Panc1 (cell line): ENCODE results near the gene AQP12B. TPM values are rescaled to one million over a fixed set of nuclear protein-coding genes. Genes with fewer than 3 reads are reported as not detected.

Experiments
- ATAC-seq: fragments of 200-7000 bp; cut with Tn5 transposase; 2 replicates; pipeline ENCODE4 v1.9.1; 2020; ENCODE audit warnings: mild to moderate bottlenecking, moderate library complexity
- BruUV-seq: library from RNA; stranded (reverse); fragments of 400-500 nt; replicated peaks from 2 replicates; lab custom pipeline; 2021; lab: Mats Ljungman, UMichigan
- CTCF ChIA-PET: fragments of 300-600 bp; sonication (Branson Sonifier 250); formaldehyde crosslinking; loops from one replicate; lab custom pipeline; 2022; ENCODE audit warnings: antibody characterized with exemption; lab: Charles Lee
- POLR2A ChIA-PET: fragments of 300-600 bp; sonication (Branson Sonifier 250); formaldehyde crosslinking; loops from one replicate; lab custom pipeline; 2022; ENCODE audit warnings: antibody characterized with exemption; lab: Charles Lee
- DNase-seq: peaks from one replicate; pipeline ENCODE4 v3.0.0-alpha.2; 2010; ENCODE audit warnings: low read depth, low spot score
- H3K27ac ChIP-seq: 2 replicates; pipeline ENCODE4 v1.5.1; 2011; ENCODE audit warnings: mild to moderate bottlenecking, low read length, inconsistent platforms
- H3K27me3 ChIP-seq: fragments of 200-500 bp; sonication (Bioruptor generic); 2 replicates; pipeline ENCODE4 v1.6.0; 2014; ENCODE audit warnings: low read length, inconsistent platforms; ENCODE audit not compliant: control insufficient read depth, insufficient read depth
- H3K36me3 ChIP-seq: fragments of 200-500 bp; sonication (Bioruptor generic); 2 replicates; pipeline ENCODE4 v1.5.1; 2014; ENCODE audit warnings: inconsistent platforms, mild to moderate bottlenecking, low read length, moderate library complexity; ENCODE audit not compliant: control insufficient read depth, insufficient read depth
- H3K4me1 ChIP-seq: 2 replicates; pipeline ENCODE4 v1.5.1; 2011; ENCODE audit warnings: inconsistent platforms, mild to moderate bottlenecking, low read length, moderate library complexity; ENCODE audit not compliant: control insufficient read depth, insufficient read depth
- H3K4me3 ChIP-seq, 2 experiments: 2 replicates each; pipeline ENCODE4 v1.5.1; 2011 to 2012; ENCODE audit warnings: low read depth in 2 of 2, low read length in 2 of 2, mild to moderate bottlenecking in 2 of 2, inconsistent platforms in 1 of 2, moderate library complexity in 1 of 2
- H3K9me3 ChIP-seq: fragments of 200-500 bp; sonication (Bioruptor generic); 2 replicates; pipeline ENCODE4 v1.5.1; 2014; ENCODE audit warnings: low read depth, mild to moderate bottlenecking, inconsistent platforms, low read length, moderate library complexity; ENCODE audit not compliant: control insufficient read depth, insufficient read depth
- CTCF ChIP-seq: fragments of 450-650 bp; IDR thresholded peaks from 2 replicates; pipeline ENCODE4 v1.5.1; 2017; ENCODE audit warnings: mild to moderate bottlenecking
- POLR2AphosphoS5 ChIP-seq: IDR thresholded peaks from 2 replicates; pipeline ENCODE4 v1.6.1; 2012; ENCODE audit warnings: mild to moderate bottlenecking, low read depth, low read length, moderate library complexity
- SIN3A ChIP-seq: IDR thresholded peaks from 2 replicates; pipeline ENCODE4 v1.6.1; 2012; ENCODE audit warnings: low read depth, mild to moderate bottlenecking, low read length, moderate library complexity, borderline replicate concordance; ENCODE audit not compliant: insufficient read depth
- TCF7L2 ChIP-seq: IDR thresholded peaks from 2 replicates; pipeline ENCODE4 v1.6.1; 2011; ENCODE audit warnings: mild to moderate bottlenecking, low read depth, low read length, inconsistent platforms
- in situ Hi-C: cut with HindIII; loops from 2 replicates; pipeline ENCODE4 v1.10.0; 2016; ENCODE audit warnings: low sequenced_read_pairs, low pct_unique_long_range_greater_than_20kb
- intact Hi-C: fragments of 100-400 bp; cut with micrococcal nuclease; formaldehyde crosslinking; loops from one replicate; pipeline ENCODE4 v1.10.0; 2022; ENCODE audit not compliant: unreplicated experiment
- total RNA-seq: library from RNA; stranded (reverse); gene quantifications from one replicate; pipeline ENCODE4 v1.2.1, GENCODE V29; 2021; ENCODE audit not compliant: unreplicated experiment
- TF ChIP-seq, protein P1 (sequence below), 2 experiments: IDR thresholded peaks; 2 replicates each; pipeline ENCODE4 v1.6.1; 2011 to 2012; ENCODE audit warnings: low read depth in 2 of 2, control low read depth in 1 of 2, low read length in 1 of 2, mild to moderate bottlenecking in 1 of 2, moderate library complexity in 1 of 2; ENCODE audit not compliant: insufficient read depth in 1 of 2

AQP12B gene
- total RNA-seq, 1 experiment from 2014 or later = not detected

- BruUV-seq = no TSS peak
- ATAC-seq (no peak), DNase-seq (no peak)
- ChIA-PET CTCF (no interaction called here), POLR2A (no interaction called here)
- Histone ChIP-seq H3K4me3 (no peak overlapping the region), H3K4me1 (no peaks in the 10 kb centered on the region), H3K27ac (no peak overlapping the region), H3K9me3 (no peaks in the 10 kb centered on the region), H3K36me3 (no peaks in the 10 kb centered on the region), H3K27me3 (no peaks in the 10 kb centered on the region)
- in situ Hi-C loops = no loop called here
- intact Hi-C loops = no loop called here
- TF ChIP-seq CTCF (no peak), SIN3A (no peak), TCF7L2 (no peak), POLR2AphosphoS5 (no peak)
- TF ChIP-seq, protein P1, sequence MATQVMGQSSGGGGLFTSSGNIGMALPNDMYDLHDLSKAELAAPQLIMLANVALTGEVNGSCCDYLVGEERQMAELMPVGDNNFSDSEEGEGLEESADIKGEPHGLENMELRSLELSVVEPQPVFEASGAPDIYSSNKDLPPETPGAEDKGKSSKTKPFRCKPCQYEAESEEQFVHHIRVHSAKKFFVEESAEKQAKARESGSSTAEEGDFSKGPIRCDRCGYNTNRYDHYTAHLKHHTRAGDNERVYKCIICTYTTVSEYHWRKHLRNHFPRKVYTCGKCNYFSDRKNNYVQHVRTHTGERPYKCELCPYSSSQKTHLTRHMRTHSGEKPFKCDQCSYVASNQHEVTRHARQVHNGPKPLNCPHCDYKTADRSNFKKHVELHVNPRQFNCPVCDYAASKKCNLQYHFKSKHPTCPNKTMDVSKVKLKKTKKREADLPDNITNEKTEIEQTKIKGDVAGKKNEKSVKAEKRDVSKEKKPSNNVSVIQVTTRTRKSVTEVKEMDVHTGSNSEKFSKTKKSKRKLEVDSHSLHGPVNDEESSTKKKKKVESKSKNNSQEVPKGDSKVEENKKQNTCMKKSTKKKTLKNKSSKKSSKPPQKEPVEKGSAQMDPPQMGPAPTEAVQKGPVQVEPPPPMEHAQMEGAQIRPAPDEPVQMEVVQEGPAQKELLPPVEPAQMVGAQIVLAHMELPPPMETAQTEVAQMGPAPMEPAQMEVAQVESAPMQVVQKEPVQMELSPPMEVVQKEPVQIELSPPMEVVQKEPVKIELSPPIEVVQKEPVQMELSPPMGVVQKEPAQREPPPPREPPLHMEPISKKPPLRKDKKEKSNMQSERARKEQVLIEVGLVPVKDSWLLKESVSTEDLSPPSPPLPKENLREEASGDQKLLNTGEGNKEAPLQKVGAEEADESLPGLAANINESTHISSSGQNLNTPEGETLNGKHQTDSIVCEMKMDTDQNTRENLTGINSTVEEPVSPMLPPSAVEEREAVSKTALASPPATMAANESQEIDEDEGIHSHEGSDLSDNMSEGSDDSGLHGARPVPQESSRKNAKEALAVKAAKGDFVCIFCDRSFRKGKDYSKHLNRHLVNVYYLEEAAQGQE (IDR thresholded peaks at IDR 0.05; ENCODE audit: insufficient read depth in 1 of 2, low read depth in 2 of 2, low read length in 1 of 2) = no peak
Observed at GRCh38 chr2:240639566-240639965, 43.1 kb downstream of the AQP12B start.

DNA sequence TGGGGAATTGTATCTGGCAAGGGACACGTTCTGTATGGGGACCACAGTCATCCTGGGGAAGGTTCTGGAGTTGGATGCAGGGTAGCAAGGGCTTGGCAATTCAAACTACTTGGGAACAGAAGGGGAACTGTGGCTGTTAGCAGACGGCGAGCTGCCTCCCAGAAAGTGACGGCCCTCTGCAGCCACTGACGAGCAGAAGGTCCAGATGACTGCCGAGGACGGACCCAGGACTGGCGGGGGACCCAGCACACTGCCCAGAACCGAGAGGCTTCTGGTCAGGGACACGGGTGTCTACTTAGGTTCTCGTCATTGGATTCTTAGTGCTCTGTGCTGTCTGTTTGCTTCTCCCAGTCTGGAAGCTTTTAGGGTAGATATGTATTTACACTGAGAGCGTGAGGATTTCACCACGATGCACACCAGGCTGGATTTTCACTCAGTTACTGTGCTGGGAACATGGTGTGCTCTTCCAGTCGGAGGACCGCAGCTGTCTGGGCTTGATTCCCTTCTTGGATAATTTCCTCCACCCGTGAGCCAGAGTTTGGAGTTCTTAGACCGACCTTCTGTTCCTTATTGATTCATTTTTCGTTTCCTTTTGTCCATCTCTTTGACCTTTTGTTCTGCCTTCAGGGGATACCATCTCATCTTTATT lies 44.0 kb downstream of the AQP12B start:
- TF ChIP-seq SIN3A (no peak), TCF7L2 (no peak), POLR2AphosphoS5 (no peak), CTCF (no peak)
- TF ChIP-seq, protein P1 (IDR thresholded peaks at IDR 0.05; ENCODE audit: insufficient read depth in 1 of 2, low read depth in 2 of 2, low read length in 1 of 2) = no peak
- no peaks in the 10 kb centered on the region for H3K36me3 ChIP-seq
- H3K4me3 ChIP-seq = no peak overlapping the region
- intact Hi-C loops (no loop called here), in situ Hi-C loops (no loop called here)
- no peaks in the 10 kb centered on the region for H3K4me1 ChIP-seq
- H3K27ac ChIP-seq = no peak overlapping the region
- ChIA-PET CTCF (no interaction called here), POLR2A (no interaction called here)
- no TSS peak for BruUV-seq
- ATAC-seq = no peak
- H3K9me3 ChIP-seq = no peaks in the 10 kb centered on the region
- H3K27me3 ChIP-seq = no peaks in the 10 kb centered on the region
- no peak for DNase-seq
